Measurements from ENCODE around the gene SUCNR1. TPM values are rescaled to one million over a fixed set of nuclear protein-coding genes. Genes with fewer than 3 reads are reported as not detected.

Gene SUCNR1
- polyA plus RNA-seq (2013, experiment 1 of 2): 20.8 TPM
- polyA plus RNA-seq (2013, experiment 2 of 2): 21.5 TPM

GRCh38 chr3:151873398-151873797 is at the start of gene SUCNR1:
TSS of gene SUCNR1 (plus strand) at chr3:151873643. CDS start at chr3:151879893, 6,250 bp downstream.
- no peaks in the 10 kb centered on the region for H3K9me3 ChIP-seq (ENCODE audit: control insufficient read depth, low read length)
- H3K18ac ChIP-seq (ENCODE audit: low read depth in 1 of 2, low read length in 2 of 2): peak within 1 kb of the TSS in 1 of 2 experiments; percentile 82
- no peaks in the 10 kb centered on the region for H3K27me3 ChIP-seq (ENCODE audit: control insufficient read depth in 1 of 2, insufficient read depth in 1 of 2, low read length in 2 of 2)
- H3K9ac ChIP-seq (ENCODE audit: low read length): no peak within 1 kb of the TSS
- H2BK15ac ChIP-seq (ENCODE audit: low read depth, poor library complexity, severe bottlenecking): peak within 1 kb of the TSS; percentile 48
- H3K4ac ChIP-seq (ENCODE audit: low read depth in 1 of 2, low read length in 2 of 2): no peak within 1 kb of the TSS
- no peak within 1 kb of the TSS for H3K27ac ChIP-seq (ENCODE audit: low read length, poor library complexity, severe bottlenecking)
- H3K4me2 ChIP-seq (ENCODE audit: low read length, poor library complexity, severe bottlenecking): no peak within 1 kb of the TSS
- H2BK120ac ChIP-seq (ENCODE audit: low read depth, low read length): no peak within 1 kb of the TSS
- no peaks in the 10 kb centered on the region for H3K36me3 ChIP-seq (ENCODE audit: control insufficient read depth in 1 of 2, insufficient read depth in 2 of 2, low read depth in 1 of 2, low read length in 2 of 2)
- H2BK5ac ChIP-seq (ENCODE audit: low read depth, low read length, poor library complexity, severe bottlenecking): no peak within 1 kb of the TSS
- no peak within 1 kb of the TSS for H4K8ac ChIP-seq (ENCODE audit: low read length)
- no peak within 1 kb of the TSS for H3K14ac ChIP-seq (ENCODE audit: low read length in 2 of 2)
- H2AK5ac ChIP-seq (ENCODE audit: low read length, severe bottlenecking): no peak within 1 kb of the TSS
- no peak within 1 kb of the TSS for H4K91ac ChIP-seq (ENCODE audit: low read length)
- H3K4me3 ChIP-seq (ENCODE audit: insufficient read depth in 1 of 2, low read depth in 1 of 2, low read length in 2 of 2): no peak within 1 kb of the TSS
- H2BK12ac ChIP-seq (ENCODE audit: low read length in 2 of 2): peak within 1 kb of the TSS in 1 of 2 experiments; percentile 63
- H3K23ac ChIP-seq (ENCODE audit: low read length in 2 of 2): no peak within 1 kb of the TSS
- no peaks in the 10 kb centered on the region for H3K79me1 ChIP-seq (replicated peaks; ENCODE audit: low read length, poor library complexity, severe bottlenecking)
- H2AFZ ChIP-seq (ENCODE audit: low read depth, low read length): no peak within 1 kb of the TSS
- no peak for DNase-seq
- H3K4me1 ChIP-seq (ENCODE audit: control insufficient read depth, insufficient read depth, low read depth, low read length): no peaks in the 10 kb centered on the region

- H3K36me3 ChIP-seq (ENCODE audit: control insufficient read depth in 1 of 2, insufficient read depth in 2 of 2, low read depth in 1 of 2, low read length in 2 of 2): no peaks in the 10 kb centered on the region
- H3K9me3 ChIP-seq (ENCODE audit: control insufficient read depth, low read length): no peaks in the 10 kb centered on the region
- H3K4me3 ChIP-seq (ENCODE audit: insufficient read depth in 1 of 2, low read depth in 1 of 2, low read length in 2 of 2): no peak overlapping the region
- no peak overlapping the region for H4K8ac ChIP-seq (ENCODE audit: low read length)
- no peak for DNase-seq
- no peak overlapping the region for H3K4ac ChIP-seq (ENCODE audit: low read depth in 1 of 2, low read length in 2 of 2)
- no peak overlapping the region for H3K18ac ChIP-seq (ENCODE audit: low read depth in 1 of 2, low read length in 2 of 2)
- no peak overlapping the region for H2BK12ac ChIP-seq (ENCODE audit: low read length in 2 of 2)
- no peak overlapping the region for H3K27ac ChIP-seq (ENCODE audit: low read length, poor library complexity, severe bottlenecking)
- no peak overlapping the region for H2AFZ ChIP-seq (ENCODE audit: low read depth, low read length)
- 87% methylated on average over 3 of the region's 3 CpGs for whole genome bisulfite sequencing
- no peak overlapping the region for H2BK120ac ChIP-seq (ENCODE audit: low read depth, low read length)
- no peak overlapping the region for H2AK5ac ChIP-seq (ENCODE audit: low read length, severe bottlenecking)
- no peak overlapping the region for H2BK5ac ChIP-seq (ENCODE audit: low read depth, low read length, poor library complexity, severe bottlenecking)
- no peak overlapping the region for H3K23ac ChIP-seq (ENCODE audit: low read length in 2 of 2)
- no peak overlapping the region for H4K91ac ChIP-seq (ENCODE audit: low read length)
- H3K14ac ChIP-seq (ENCODE audit: low read length in 2 of 2): no peak overlapping the region
- no peak overlapping the region for H2BK15ac ChIP-seq (ENCODE audit: low read depth, poor library complexity, severe bottlenecking)
- no peak overlapping the region for H3K9ac ChIP-seq (ENCODE audit: low read length)
- no peak overlapping the region for H3K4me2 ChIP-seq (ENCODE audit: low read length, poor library complexity, severe bottlenecking)
- H3K79me1 ChIP-seq (replicated peaks; ENCODE audit: low read length, poor library complexity, severe bottlenecking): no peaks in the 10 kb centered on the region
- H3K4me1 ChIP-seq (ENCODE audit: control insufficient read depth, insufficient read depth, low read depth, low read length): no peaks in the 10 kb centered on the region
- H3K27me3 ChIP-seq (ENCODE audit: control insufficient read depth in 1 of 2, insufficient read depth in 1 of 2, low read length in 2 of 2): peaks cover 0 to 4% of the 10 kb centered on the region in 2 experiments
These were observed 45.6 kb upstream of the SUCNR1 start for GRCh38 chr3:151827816-151828215.

DNA sequence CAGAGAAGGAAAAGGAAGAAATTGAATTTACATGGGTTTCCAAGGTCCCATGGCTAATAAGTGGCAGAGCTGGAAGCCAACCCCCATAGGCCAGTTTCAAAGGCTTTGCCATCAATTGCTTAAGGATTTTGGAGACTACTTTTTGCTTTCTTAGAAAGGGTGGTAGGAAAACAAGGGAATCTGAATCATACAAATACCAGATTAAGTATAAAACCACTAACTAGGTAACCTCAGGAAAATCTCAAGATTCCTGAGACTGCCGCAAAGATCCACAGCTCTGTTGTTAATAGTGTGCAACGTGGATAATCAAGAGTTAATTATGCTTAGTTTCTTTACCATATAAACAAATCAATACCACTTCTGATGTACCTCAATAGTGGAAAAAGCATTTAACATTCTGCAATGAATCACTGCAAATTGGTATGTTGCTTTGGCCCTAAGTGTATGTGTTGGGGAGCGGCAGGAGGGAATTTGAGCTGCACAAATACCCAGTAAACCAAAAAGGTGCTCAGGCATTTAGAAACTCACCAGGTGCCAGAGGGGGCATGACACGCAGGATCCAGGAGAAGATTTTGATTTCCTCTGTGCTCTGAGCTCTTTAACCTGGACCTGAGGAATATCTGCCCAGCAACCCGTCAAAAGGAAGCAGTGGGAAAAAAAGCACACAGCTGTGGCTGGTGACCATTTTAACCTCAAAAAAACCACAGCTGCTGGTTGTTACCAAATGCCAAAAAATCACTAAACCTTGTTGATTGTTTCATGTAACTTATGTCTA is 37.5 kb upstream of the SUCNR1 start:
- no peak overlapping the region for H3K4me3 ChIP-seq (ENCODE audit: insufficient read depth in 1 of 2, low read depth in 1 of 2, low read length in 2 of 2)
- 43% methylated on average over 3 of the region's 5 CpGs for WGBS
- no peak overlapping the region for H2AK5ac ChIP-seq (ENCODE audit: low read length, severe bottlenecking)
- peak overlapping the region; percentile 96 for H3K27ac ChIP-seq (ENCODE audit: low read length, poor library complexity, severe bottlenecking)
- peaks cover 9% of the 10 kb centered on the region for H3K4me1 ChIP-seq (ENCODE audit: control insufficient read depth, insufficient read depth, low read depth, low read length)
- H2BK5ac ChIP-seq (ENCODE audit: low read depth, low read length, poor library complexity, severe bottlenecking): peak overlapping the region; percentile 73
- H2BK120ac ChIP-seq (ENCODE audit: low read depth, low read length): peak overlapping the region; percentile 49
- H2BK12ac ChIP-seq (ENCODE audit: low read length in 2 of 2): no peak overlapping the region
- no peak overlapping the region for H2AFZ ChIP-seq (ENCODE audit: low read depth, low read length)
- H3K14ac ChIP-seq (ENCODE audit: low read length in 2 of 2): no peak overlapping the region
- no peak overlapping the region for H4K8ac ChIP-seq (ENCODE audit: low read length)
- H3K18ac ChIP-seq (ENCODE audit: low read depth in 1 of 2, low read length in 2 of 2): peak overlapping the region in 1 of 2 experiments; percentile 62
- H3K9me3 ChIP-seq (ENCODE audit: control insufficient read depth, low read length): no peaks in the 10 kb centered on the region
- no peak overlapping the region for H3K4ac ChIP-seq (ENCODE audit: low read depth in 1 of 2, low read length in 2 of 2)
- no peak overlapping the region for H4K91ac ChIP-seq (ENCODE audit: low read length)
- peak; percentile 58 for DNase-seq
- H3K79me1 ChIP-seq (replicated peaks; ENCODE audit: low read length, poor library complexity, severe bottlenecking): no peaks in the 10 kb centered on the region
- no peak overlapping the region for H2BK15ac ChIP-seq (ENCODE audit: low read depth, poor library complexity, severe bottlenecking)
- no peak overlapping the region for H3K9ac ChIP-seq (ENCODE audit: low read length)
- H3K36me3 ChIP-seq (ENCODE audit: control insufficient read depth in 1 of 2, insufficient read depth in 2 of 2, low read depth in 1 of 2, low read length in 2 of 2): no peaks in the 10 kb centered on the region
- H3K23ac ChIP-seq (ENCODE audit: low read length in 2 of 2): no peak overlapping the region
- H3K4me2 ChIP-seq (ENCODE audit: low read length, poor library complexity, severe bottlenecking): peak overlapping the region; percentile 44
- H3K27me3 ChIP-seq (ENCODE audit: control insufficient read depth in 1 of 2, insufficient read depth in 1 of 2, low read length in 2 of 2): peaks cover 0 to 21% of the 10 kb centered on the region in 2 experiments

DNA sequence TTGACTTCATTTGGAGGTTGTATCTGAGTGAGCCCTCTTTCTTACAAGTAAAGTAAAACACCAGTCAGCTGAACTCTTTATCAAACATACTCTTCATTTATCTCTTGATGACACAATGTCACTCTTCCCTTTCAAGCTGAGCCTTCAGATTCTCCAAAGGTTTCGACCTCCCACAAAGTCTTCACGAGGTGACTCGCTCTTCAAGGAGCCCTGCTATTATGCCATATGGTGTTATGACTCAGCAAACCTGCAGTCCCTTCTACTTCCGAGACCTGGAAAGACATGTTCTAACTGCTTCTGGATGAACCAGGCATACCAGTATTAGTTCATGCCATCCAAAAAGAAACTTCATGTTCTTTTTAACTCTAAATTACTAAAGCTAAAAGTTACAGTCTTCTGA is 36.4 kb upstream of the SUCNR1 start:
- peak overlapping the region; percentile 47 for H2BK5ac ChIP-seq (ENCODE audit: low read depth, low read length, poor library complexity, severe bottlenecking)
- H2BK12ac ChIP-seq (ENCODE audit: low read length in 2 of 2): peak overlapping the region in 1 of 2 experiments; percentile 2
- no peak overlapping the region for H3K9ac ChIP-seq (ENCODE audit: low read length)
- no peaks in the 10 kb centered on the region for H3K79me1 ChIP-seq (replicated peaks; ENCODE audit: low read length, poor library complexity, severe bottlenecking)
- no peak overlapping the region for H3K23ac ChIP-seq (ENCODE audit: low read length in 2 of 2)
- H2BK15ac ChIP-seq (ENCODE audit: low read depth, poor library complexity, severe bottlenecking): no peak overlapping the region
- H3K4me3 ChIP-seq (ENCODE audit: insufficient read depth in 1 of 2, low read depth in 1 of 2, low read length in 2 of 2): no peak overlapping the region
- peak; percentile 82 for DNase-seq
- peak overlapping the region in 1 of 2 experiments; percentile 54 for H3K4ac ChIP-seq (ENCODE audit: low read depth in 1 of 2, low read length in 2 of 2)
- H2AFZ ChIP-seq (ENCODE audit: low read depth, low read length): no peak overlapping the region
- no peak overlapping the region for H3K18ac ChIP-seq (ENCODE audit: low read depth in 1 of 2, low read length in 2 of 2)
- H2AK5ac ChIP-seq (ENCODE audit: low read length, severe bottlenecking): no peak overlapping the region
- H4K8ac ChIP-seq (ENCODE audit: low read length): no peak overlapping the region
- no peak overlapping the region for H4K91ac ChIP-seq (ENCODE audit: low read length)
- H3K9me3 ChIP-seq (ENCODE audit: control insufficient read depth, low read length): no peaks in the 10 kb centered on the region
- peak overlapping the region; percentile 92 for H3K27ac ChIP-seq (ENCODE audit: low read length, poor library complexity, severe bottlenecking)
- H3K14ac ChIP-seq (ENCODE audit: low read length in 2 of 2): no peak overlapping the region
- no peaks in the 10 kb centered on the region for H3K36me3 ChIP-seq (ENCODE audit: control insufficient read depth in 1 of 2, insufficient read depth in 2 of 2, low read depth in 1 of 2, low read length in 2 of 2)
- H3K4me1 ChIP-seq (ENCODE audit: control insufficient read depth, insufficient read depth, low read depth, low read length): peaks cover 9% of the 10 kb centered on the region
- no peak overlapping the region for H3K4me2 ChIP-seq (ENCODE audit: low read length, poor library complexity, severe bottlenecking)
- no peak overlapping the region for H2BK120ac ChIP-seq (ENCODE audit: low read depth, low read length)
- peaks cover 0 to 21% of the 10 kb centered on the region in 2 experiments for H3K27me3 ChIP-seq (ENCODE audit: control insufficient read depth in 1 of 2, insufficient read depth in 1 of 2, low read length in 2 of 2)
- WGBS: 1% methylated on average over 4 of the region's 4 CpGs

Data from mesenchymal stem cell (in vitro differentiated cells and primary cell).